ENCODE data around the gene NTSR2.

DNA sequence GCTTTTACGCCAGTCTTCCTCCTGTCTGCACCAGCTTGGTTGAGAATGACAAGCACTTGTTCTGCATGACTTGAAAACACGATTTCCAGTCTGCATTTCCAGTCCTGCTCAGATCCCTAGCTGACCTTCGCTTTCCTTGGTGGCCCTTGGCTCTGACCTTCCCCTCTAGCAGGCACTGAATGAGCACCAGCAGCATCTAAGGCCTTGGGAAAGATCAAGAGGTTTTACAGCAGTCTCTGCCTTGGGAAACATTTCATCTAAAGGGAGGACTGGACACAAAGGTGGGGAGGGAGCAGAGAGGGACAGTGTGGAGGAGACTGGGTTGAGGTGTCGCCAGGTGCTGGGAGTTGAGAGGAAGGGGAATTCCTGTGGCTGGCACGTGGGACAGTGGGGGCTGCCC is 30.5 kb downstream of the NTSR2 start:
- TF ChIP-seq, protein P1, sequence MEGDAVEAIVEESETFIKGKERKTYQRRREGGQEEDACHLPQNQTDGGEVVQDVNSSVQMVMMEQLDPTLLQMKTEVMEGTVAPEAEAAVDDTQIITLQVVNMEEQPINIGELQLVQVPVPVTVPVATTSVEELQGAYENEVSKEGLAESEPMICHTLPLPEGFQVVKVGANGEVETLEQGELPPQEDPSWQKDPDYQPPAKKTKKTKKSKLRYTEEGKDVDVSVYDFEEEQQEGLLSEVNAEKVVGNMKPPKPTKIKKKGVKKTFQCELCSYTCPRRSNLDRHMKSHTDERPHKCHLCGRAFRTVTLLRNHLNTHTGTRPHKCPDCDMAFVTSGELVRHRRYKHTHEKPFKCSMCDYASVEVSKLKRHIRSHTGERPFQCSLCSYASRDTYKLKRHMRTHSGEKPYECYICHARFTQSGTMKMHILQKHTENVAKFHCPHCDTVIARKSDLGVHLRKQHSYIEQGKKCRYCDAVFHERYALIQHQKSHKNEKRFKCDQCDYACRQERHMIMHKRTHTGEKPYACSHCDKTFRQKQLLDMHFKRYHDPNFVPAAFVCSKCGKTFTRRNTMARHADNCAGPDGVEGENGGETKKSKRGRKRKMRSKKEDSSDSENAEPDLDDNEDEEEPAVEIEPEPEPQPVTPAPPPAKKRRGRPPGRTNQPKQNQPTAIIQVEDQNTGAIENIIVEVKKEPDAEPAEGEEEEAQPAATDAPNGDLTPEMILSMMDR (conservative IDR thresholded peaks at IDR 0.05; ENCODE audit: low read depth in 2 of 2) = no peak
- TF ChIP-seq EZH2 (IDR thresholded peaks at IDR 0.05; ENCODE audit: low read depth, unreplicated experiment) = no peak
- TF ChIP-seq EZH2phosphoT487 (IDR thresholded peaks at IDR 0.05; ENCODE audit: unreplicated experiment) = no peak
- no peak for TF ChIP-seq CREB1 (CRISPR knock-in tag; IDR thresholded peaks at IDR 0.05; ENCODE audit: low read depth)
- TF ChIP-seq ZNF331 (CRISPR knock-in tag; IDR thresholded peaks at IDR 0.05; ENCODE audit: low read depth) = no peak
- TF ChIP-seq, protein P2, sequence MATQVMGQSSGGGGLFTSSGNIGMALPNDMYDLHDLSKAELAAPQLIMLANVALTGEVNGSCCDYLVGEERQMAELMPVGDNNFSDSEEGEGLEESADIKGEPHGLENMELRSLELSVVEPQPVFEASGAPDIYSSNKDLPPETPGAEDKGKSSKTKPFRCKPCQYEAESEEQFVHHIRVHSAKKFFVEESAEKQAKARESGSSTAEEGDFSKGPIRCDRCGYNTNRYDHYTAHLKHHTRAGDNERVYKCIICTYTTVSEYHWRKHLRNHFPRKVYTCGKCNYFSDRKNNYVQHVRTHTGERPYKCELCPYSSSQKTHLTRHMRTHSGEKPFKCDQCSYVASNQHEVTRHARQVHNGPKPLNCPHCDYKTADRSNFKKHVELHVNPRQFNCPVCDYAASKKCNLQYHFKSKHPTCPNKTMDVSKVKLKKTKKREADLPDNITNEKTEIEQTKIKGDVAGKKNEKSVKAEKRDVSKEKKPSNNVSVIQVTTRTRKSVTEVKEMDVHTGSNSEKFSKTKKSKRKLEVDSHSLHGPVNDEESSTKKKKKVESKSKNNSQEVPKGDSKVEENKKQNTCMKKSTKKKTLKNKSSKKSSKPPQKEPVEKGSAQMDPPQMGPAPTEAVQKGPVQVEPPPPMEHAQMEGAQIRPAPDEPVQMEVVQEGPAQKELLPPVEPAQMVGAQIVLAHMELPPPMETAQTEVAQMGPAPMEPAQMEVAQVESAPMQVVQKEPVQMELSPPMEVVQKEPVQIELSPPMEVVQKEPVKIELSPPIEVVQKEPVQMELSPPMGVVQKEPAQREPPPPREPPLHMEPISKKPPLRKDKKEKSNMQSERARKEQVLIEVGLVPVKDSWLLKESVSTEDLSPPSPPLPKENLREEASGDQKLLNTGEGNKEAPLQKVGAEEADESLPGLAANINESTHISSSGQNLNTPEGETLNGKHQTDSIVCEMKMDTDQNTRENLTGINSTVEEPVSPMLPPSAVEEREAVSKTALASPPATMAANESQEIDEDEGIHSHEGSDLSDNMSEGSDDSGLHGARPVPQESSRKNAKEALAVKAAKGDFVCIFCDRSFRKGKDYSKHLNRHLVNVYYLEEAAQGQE (IDR thresholded peaks at IDR 0.05; ENCODE audit: unreplicated experiment) = no peak
- no peak for TF ChIP-seq STAT1 (IDR thresholded peaks at IDR 0.05; ENCODE audit: unreplicated experiment)
- no peak for TF ChIP-seq POLR2AphosphoS5 (IDR thresholded peaks at IDR 0.05; ENCODE audit: low read depth)
- TF ChIP-seq JUNB (IDR thresholded peaks at IDR 0.05; ENCODE audit: unreplicated experiment) = no peak
- TF ChIP-seq NANOG (IDR thresholded peaks at IDR 0.05; ENCODE audit: borderline replicate concordance) = no peak
- TF ChIP-seq, protein P3, sequence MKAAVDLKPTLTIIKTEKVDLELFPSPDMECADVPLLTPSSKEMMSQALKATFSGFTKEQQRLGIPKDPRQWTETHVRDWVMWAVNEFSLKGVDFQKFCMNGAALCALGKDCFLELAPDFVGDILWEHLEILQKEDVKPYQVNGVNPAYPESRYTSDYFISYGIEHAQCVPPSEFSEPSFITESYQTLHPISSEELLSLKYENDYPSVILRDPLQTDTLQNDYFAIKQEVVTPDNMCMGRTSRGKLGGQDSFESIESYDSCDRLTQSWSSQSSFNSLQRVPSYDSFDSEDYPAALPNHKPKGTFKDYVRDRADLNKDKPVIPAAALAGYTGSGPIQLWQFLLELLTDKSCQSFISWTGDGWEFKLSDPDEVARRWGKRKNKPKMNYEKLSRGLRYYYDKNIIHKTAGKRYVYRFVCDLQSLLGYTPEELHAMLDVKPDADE (IDR thresholded peaks at IDR 0.05) = no peak
